HepG2 (cell line): ENCODE data around the gene VSX1. TPM values are rescaled to one million over a fixed set of nuclear protein-coding genes. Genes with fewer than 3 reads are reported as not detected.

Experiments used
- GMEB1 ChIP-seq: sonication (generic); formaldehyde crosslinking; IDR thresholded peaks from 2 replicates; pipeline ENCODE4 v1.5.1; 2020; ENCODE audit warnings: missing genetic modification reagents, mild to moderate bottlenecking, borderline replicate concordance
- HIVEP1 ChIP-seq: sonication (generic); formaldehyde crosslinking; IDR thresholded peaks from 2 replicates; pipeline ENCODE4 v1.4.0; 2020; ENCODE audit warnings: mild to moderate bottlenecking, missing genetic modification reagents
- HOXA5 ChIP-seq: sonication (generic); formaldehyde crosslinking; IDR thresholded peaks from 2 replicates; pipeline ENCODE4 v1.4.0; 2020; ENCODE audit warnings: missing genetic modification reagents
- MTF2 ChIP-seq: sonication (generic); formaldehyde crosslinking; IDR thresholded peaks from 2 replicates; pipeline ENCODE4 v1.5.0; 2020; ENCODE audit warnings: missing genetic modification reagents, borderline replicate concordance
- NFKB2 ChIP-seq: sonication (generic); formaldehyde crosslinking; IDR thresholded peaks from 2 replicates; pipeline ENCODE4 v1.4.0; 2020; ENCODE audit warnings: missing genetic modification reagents, borderline replicate concordance
- PHB2 ChIP-seq: fragments of 450-650 bp; IDR thresholded peaks from 2 replicates; pipeline ENCODE4 v1.6.1; 2018; ENCODE audit not compliant: partially characterized antibody
- PHF5A ChIP-seq: IDR thresholded peaks from one replicate; pipeline ENCODE4 v1.6.1; 2018; ENCODE audit warnings: low read depth, missing genetic modification reagents; ENCODE audit not compliant: unreplicated experiment
- REPIN1 ChIP-seq: sonication (generic); formaldehyde crosslinking; IDR thresholded peaks from 2 replicates; pipeline ENCODE4 v1.8.0; 2022; ENCODE audit warnings: missing genetic modification reagents, low read depth, mild to moderate bottlenecking, borderline replicate concordance
- RFX3 ChIP-seq: IDR thresholded peaks from 2 replicates; pipeline ENCODE4 v1.6.1; 2016; ENCODE audit warnings: missing biosample characterization, missing genetic modification reagents
- SP4 ChIP-seq: sonication (generic); formaldehyde crosslinking; IDR thresholded peaks from 2 replicates; pipeline ENCODE4 v1.8.1; 2023; ENCODE audit warnings: mild to moderate bottlenecking, missing genetic modification reagents
- ZFP1 ChIP-seq: IDR thresholded peaks from 2 replicates; pipeline ENCODE4 v1.6.1; 2016
- ZNF121 ChIP-seq: sonication (generic); formaldehyde crosslinking; IDR thresholded peaks from 2 replicates; pipeline ENCODE4 v1.5.0; 2020; ENCODE audit warnings: mild to moderate bottlenecking, missing genetic modification reagents
- ZNF20 ChIP-seq: sonication (generic); formaldehyde crosslinking; IDR thresholded peaks from 2 replicates; pipeline ENCODE4 v1.4.0; 2020; ENCODE audit warnings: mild to moderate bottlenecking, moderate library complexity, missing genetic modification reagents
- ZNF34 ChIP-seq: sonication (generic); formaldehyde crosslinking; IDR thresholded peaks from 2 replicates; pipeline ENCODE4 v1.4.0; 2020; ENCODE audit warnings: mild to moderate bottlenecking, missing genetic modification reagents, borderline replicate concordance
- ZNF550 ChIP-seq: sonication (generic); formaldehyde crosslinking; IDR thresholded peaks from 2 replicates; pipeline ENCODE4 v1.4.0; 2020; ENCODE audit warnings: mild to moderate bottlenecking, missing genetic modification reagents, borderline replicate concordance
- ZSCAN25 ChIP-seq: sonication (generic); formaldehyde crosslinking; IDR thresholded peaks from 2 replicates; pipeline ENCODE4 v1.8.0; 2022; ENCODE audit warnings: mild to moderate bottlenecking, missing genetic modification reagents
- polyA plus RNA-seq, 8 experiments: library from polyadenylated mRNA; depleted of rRNA in 3 of 8; stranded (reverse) in 7 of 8; unstranded in 1 of 8; fragments of >200 nt; fragmentation: Illumina TruSeq in 4 of 8; extraction: Trizol in 4 of 8; gene quantifications; 2 replicates each; pipeline versions ENCODE4 v1.2.1 to v1.2.3, GENCODE V29; 2011 to 2016; ENCODE audit warnings: low read depth in 4 of 8, missing spikeins in 1 of 8, mixed read lengths in 1 of 8; ENCODE audit not compliant: insufficient read depth in 1 of 8
- total RNA-seq, 5 experiments: library from RNA; depleted of rRNA; stranded (reverse); fragments of >200 nt; fragmentation: Illumina TruSeq; extraction: Trizol; gene quantifications; 2 replicates each; pipeline ENCODE4 v1.2.3, GENCODE V29; 2016; ENCODE audit warnings: low read depth in 1 of 5
- TF ChIP-seq, protein P1 (sequence below): IDR thresholded peaks from 2 replicates; pipeline ENCODE4 v1.6.1; 2016; ENCODE audit warnings: missing genetic modification reagents, missing compliant biosample characterization
- TF ChIP-seq, protein P2 (sequence below): sonication (generic); formaldehyde crosslinking; IDR thresholded peaks from 2 replicates; pipeline ENCODE4 v1.5.1; 2020; ENCODE audit warnings: mild to moderate bottlenecking, missing genetic modification reagents, moderate library complexity
- TF ChIP-seq, protein P3 (sequence below): sonication (generic); formaldehyde crosslinking; IDR thresholded peaks from 2 replicates; pipeline ENCODE4 v1.8.1; 2023; ENCODE audit warnings: mild to moderate bottlenecking, missing genetic modification reagents
- TF ChIP-seq, protein P4 (sequence below): sonication (generic); formaldehyde crosslinking; conservative IDR thresholded peaks from 2 replicates; pipeline ENCODE4 v1.4.0; 2020; ENCODE audit warnings: missing genetic modification reagents

The VSX1 gene
- total and polyA plus RNA-seq, 2 of the 13 experiments (the other 11 are each of a cell fraction or from before 2014, with no cell fraction given), result 0.04 TPM; not detected in 1

- TF ChIP-seq, protein P1, sequence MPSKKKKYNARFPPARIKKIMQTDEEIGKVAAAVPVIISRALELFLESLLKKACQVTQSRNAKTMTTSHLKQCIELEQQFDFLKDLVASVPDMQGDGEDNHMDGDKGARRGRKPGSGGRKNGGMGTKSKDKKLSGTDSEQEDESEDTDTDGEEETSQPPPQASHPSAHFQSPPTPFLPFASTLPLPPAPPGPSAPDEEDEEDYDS (CRISPR knock-in tag), result no peak
- TF ChIP-seq SP4 (CRISPR knock-in tag) (no peak), ZFP1 (CRISPR knock-in tag) (no peak), HIVEP1 (CRISPR knock-in tag) (0 out of 2 replicates have a peak, but pooled peaks have one; percentile 44), ZNF34 (no peak), PHF5A (CRISPR knock-in tag) (no peak), ZNF20 (CRISPR knock-in tag) (no peak), RFX3 (CRISPR knock-in tag) (no peak), ZNF550 (CRISPR knock-in tag) (no peak), NFKB2 (CRISPR knock-in tag) (no peak; the same call in 1 of the 2 replicates), REPIN1 (CRISPR knock-in tag) (0 out of 2 replicates have a peak, but pooled peaks have one; percentile 12), ZNF121 (CRISPR knock-in tag) (no peak), GMEB1 (CRISPR knock-in tag) (no peak), PHB2 (no peak), HOXA5 (CRISPR knock-in tag) (no peak), ZSCAN25 (no peak), MTF2 (CRISPR knock-in tag) (no peak)
- TF ChIP-seq, protein P2, sequence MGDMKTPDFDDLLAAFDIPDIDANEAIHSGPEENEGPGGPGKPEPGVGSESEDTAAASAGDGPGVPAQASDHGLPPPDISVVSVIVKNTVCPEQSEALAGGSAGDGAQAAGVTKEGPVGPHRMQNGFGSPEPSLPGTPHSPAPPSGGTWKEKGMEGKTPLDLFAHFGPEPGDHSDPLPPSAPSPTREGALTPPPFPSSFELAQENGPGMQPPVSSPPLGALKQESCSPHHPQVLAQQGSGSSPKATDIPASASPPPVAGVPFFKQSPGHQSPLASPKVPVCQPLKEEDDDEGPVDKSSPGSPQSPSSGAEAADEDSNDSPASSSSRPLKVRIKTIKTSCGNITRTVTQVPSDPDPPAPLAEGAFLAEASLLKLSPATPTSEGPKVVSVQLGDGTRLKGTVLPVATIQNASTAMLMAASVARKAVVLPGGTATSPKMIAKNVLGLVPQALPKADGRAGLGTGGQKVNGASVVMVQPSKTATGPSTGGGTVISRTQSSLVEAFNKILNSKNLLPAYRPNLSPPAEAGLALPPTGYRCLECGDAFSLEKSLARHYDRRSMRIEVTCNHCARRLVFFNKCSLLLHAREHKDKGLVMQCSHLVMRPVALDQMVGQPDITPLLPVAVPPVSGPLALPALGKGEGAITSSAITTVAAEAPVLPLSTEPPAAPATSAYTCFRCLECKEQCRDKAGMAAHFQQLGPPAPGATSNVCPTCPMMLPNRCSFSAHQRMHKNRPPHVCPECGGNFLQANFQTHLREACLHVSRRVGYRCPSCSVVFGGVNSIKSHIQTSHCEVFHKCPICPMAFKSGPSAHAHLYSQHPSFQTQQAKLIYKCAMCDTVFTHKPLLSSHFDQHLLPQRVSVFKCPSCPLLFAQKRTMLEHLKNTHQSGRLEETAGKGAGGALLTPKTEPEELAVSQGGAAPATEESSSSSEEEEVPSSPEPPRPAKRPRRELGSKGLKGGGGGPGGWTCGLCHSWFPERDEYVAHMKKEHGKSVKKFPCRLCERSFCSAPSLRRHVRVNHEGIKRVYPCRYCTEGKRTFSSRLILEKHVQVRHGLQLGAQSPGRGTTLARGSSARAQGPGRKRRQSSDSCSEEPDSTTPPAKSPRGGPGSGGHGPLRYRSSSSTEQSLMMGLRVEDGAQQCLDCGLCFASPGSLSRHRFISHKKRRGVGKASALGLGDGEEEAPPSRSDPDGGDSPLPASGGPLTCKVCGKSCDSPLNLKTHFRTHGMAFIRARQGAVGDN, result peak; percentile 46
- TF ChIP-seq, protein P3, sequence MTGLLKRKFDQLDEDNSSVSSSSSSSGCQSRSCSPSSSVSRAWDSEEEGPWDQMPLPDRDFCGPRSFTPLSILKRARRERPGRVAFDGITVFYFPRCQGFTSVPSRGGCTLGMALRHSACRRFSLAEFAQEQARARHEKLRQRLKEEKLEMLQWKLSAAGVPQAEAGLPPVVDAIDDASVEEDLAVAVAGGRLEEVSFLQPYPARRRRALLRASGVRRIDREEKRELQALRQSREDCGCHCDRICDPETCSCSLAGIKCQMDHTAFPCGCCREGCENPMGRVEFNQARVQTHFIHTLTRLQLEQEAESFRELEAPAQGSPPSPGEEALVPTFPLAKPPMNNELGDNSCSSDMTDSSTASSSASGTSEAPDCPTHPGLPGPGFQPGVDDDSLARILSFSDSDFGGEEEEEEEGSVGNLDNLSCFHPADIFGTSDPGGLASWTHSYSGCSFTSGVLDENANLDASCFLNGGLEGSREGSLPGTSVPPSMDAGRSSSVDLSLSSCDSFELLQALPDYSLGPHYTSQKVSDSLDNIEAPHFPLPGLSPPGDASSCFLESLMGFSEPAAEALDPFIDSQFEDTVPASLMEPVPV (CRISPR knock-in tag), result no peak
- TF ChIP-seq, protein P4, sequence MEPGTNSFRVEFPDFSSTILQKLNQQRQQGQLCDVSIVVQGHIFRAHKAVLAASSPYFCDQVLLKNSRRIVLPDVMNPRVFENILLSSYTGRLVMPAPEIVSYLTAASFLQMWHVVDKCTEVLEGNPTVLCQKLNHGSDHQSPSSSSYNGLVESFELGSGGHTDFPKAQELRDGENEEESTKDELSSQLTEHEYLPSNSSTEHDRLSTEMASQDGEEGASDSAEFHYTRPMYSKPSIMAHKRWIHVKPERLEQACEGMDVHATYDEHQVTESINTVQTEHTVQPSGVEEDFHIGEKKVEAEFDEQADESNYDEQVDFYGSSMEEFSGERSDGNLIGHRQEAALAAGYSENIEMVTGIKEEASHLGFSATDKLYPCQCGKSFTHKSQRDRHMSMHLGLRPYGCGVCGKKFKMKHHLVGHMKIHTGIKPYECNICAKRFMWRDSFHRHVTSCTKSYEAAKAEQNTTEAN (CRISPR knock-in tag), result no peak
These were observed 16.8 kb downstream of the VSX1 start (continued) for GRCh38 chr20:25065072-25065624.
